Hematopoietic multipotent progenitor cell treated with erythropoietin and hydrocortisone succinate and interleukin-3 and kit ligand, for 17 days (in vitro differentiated cells): ENCODE data around the gene STX1B.
A peak's percentile ranks its signal among the peaks of the same experiment; 100 is the strongest.
"Not testable (repeated sequence)": the region's sequence is repeated elsewhere in the genome, so short reads cannot be mapped to it uniquely, and the experiment has no call there.

Source experiments
- DNase-seq: peaks from one replicate; pipeline ENCODE4 v3.0.0-alpha.2; 2015; ENCODE audit warnings: low spot score

The STX1B gene

DNA sequence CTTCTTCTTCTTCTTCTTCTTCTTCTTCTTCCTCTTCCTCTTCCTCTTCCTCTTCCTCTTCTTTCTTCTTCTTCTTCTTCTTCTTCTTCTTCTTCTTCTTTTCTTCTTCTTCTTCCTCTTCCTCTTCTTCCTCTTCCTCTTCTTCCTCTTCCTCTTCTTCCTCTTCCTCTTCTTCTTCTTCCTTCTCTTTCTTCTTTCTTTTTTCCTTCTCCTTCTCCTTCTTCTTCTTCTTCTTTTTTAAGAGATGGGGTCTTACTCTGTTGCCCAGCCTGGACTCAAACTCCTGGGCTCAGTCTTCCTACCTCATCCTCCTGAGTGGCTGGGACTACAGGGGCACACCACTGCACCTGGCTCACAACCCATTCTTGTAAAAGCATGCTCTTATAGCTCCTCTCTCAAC, 2.9 kb upstream of the STX1B start:
- not testable (repeated sequence) for DNase-seq

DNA sequence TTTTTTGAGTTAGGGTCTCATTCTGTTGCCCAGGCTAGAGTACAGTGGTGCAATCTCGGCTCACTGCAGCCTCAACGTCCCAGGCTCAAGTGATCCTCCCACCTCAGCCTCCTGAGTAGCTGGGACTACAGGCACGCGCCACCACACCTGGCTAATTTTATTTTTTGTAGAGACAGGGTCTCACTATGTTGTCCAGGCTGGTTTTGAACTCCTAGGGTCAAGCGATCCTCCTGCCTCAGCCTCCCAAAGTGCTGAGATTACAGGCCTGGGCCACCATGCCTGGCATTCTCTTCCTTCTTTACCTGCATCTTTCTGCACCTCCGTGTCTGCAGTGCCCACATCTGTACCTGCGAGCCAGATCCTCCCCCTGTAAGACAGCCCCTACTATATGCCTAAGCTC, 1.4 kb upstream of the STX1B start:
- not testable (repeated sequence) for DNase-seq

DNA sequence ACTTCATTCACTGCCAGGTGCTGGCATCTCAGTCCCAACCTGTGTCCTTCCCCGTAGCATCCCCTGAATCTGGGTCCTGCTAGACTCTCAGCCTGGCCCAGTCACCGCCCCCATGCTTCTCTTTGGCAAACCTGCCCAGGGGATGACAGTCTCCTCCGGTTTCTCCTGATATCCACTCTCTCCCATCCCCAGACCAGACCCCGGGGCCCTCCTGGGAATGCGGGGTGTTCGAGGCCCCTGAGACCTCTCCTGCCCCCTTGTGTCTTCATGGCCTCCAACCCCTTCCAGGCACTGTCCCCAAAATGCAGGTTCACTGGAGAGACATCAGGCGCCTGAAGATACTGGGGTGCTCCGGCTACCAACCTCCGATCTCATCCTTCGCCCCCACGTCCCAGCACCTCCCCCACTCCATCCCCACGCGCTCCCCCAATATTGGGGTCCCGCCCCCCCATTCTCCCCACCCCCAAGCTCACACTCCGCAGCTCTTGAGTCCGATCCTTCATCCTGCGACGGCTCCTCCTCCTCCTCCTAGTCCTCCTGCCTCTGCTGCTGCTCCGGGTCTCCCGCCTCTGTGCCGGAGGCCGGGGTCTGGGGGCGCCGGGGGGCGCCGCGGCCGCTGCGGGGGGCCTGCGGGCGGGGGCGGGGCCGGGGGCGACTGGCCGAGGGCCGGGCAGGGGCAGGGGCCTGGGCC, 399 bp downstream of the STX1B start:
- DNase-seq: no peak

DNA sequence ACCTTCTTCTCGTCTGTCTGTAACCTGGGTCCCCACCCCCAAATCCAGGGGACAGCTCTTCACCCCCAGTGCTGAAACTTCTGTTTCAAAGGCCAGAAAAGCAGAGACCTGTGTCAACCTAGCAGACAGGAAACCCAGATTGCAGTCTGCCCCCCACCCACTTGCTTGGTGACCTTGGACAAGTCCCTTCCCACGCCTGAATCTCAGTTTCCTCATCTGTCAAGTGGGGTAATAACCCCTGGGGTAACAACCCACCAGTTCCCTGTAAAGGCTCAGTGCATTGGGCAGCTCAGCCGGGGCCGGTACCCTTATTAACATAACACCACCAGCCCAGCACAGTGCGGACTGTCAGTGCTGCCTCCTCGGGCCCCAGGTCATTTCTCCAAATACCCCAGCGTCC, 1.3 kb downstream of the STX1B start:
- DNase-seq: no peak

DNA sequence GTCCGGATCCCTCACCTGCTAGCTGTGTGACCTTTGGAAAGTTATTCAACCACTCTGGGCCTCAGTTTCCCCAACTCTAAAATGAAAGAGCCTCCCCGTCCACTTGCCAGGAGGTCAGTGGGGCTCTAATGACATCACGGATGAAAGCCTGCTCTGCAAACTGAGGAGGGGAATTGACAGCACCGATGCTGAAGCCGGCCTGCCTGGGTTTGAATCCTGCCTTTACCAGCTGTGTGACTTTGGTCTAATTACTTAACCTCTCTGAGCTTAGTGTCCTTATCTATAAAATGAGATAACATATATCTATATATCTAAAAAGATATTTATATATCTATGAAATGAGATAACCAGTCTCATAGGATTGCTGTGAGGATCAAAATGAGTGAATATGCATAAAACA, 1.9 kb downstream of the STX1B start:
- DNase-seq: no peak

DNA sequence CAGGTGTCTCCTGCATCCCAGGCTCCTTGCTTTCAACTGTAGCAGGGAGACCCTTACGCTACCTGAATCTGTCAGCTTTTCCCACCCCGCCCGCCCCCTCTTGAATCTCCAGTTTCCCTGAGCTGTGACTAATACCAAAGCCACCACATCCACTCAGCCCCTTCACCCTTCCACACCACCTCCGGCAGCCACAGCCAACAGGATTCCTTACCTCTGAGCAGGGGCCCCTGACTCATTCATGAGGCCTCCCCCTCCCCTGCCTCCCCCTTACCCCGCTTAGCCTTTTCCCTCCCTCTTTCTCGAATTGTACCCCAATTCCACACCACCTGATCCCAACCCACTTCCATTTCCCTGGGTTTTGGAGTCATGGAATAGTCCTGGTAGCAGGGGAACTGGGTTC, 2.3 kb downstream of the STX1B start:
- no peak for DNase-seq

DNA sequence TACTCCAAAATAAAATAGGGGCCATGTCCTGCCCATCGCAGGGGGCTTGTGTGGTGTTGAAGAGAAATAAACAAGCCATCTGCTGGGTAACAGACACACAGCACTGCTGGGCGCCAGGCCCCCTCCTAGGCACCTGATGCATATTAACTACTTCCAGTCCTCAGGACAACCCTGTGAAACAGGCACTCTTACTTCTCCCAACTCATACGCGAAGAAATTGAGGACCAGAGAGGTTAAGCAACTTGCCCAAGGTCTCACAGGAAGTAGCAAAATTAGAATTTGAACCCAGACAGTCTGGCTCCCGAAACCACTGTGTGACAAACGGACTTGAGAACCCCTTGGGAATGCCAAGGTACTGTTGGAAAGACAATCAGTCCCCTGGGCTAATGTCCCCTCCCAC, 2.8 kb downstream of the STX1B start:
- no peak for DNase-seq

DNA sequence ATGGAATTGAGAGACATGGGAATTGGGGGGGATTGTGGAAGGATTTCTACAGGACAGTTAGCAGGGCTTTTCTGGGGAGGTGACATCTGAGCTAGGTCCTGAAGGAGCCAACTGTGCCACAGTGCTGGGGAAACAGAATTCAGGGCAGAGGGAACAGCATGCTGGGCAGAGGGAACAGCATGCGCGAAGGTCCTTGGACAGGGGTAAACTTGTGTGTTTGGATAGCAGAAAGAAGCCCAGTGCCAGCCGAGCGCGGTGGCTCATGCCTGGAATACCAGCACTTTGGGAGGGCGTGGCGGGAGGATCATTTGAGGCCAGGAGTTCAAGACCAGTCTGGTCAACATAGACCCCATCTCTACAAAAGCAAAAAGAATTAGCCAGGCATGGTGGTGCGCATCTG, 3.8 kb downstream of the STX1B start:
- DNase-seq: no peak

DNA sequence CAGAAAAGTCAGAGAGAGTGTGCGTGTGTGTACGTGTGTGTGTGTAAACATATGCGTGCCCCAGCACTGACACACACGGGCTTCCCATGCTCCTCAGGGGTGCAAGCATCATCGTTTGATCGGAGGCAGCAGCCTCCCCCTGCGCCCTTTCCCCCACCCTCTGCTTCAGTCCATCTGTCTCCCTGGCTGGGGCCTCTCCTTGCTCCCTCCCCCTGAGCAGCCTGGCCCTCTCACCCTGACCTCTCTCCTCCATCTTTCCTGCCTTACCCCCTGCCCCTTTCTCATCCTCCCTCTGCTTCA, 4.4 kb downstream of the STX1B start:
- no peak for DNase-seq

DNA sequence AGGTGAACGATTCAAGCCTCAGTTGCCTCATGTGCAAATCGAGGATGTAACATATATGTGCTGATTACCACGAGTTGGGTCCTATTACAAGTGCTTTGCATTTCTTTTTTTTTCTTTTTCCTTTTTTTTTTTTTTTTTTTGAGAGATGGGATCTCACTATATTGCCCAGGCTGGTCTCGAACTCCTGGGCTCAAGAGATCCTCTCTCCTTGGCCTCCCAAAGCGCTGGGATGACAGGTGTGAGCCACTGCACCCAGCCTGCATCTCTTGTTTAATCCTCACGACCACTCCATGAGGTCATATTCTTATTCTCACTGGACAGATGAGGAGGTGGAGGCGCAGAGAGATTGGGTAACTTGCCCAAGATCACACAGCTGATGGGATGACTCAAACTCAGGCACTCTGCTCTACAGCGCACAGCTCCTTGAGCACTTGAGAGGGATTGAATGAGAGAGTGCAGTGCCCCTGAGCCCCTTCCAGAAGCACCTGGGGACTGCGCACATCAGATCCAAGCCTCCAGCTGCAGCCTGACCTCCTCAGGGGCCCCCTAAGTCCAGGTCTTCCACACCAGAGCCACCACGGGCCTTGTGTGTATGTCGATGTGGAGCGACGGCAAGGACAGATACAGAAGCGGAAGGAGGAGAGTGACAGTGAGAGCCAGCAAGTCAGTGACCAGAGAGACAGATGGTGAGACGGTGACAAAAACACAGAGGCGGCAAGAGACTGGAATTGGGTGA, 4.9 kb downstream of the STX1B start:
- DNase-seq: no peak

DNA sequence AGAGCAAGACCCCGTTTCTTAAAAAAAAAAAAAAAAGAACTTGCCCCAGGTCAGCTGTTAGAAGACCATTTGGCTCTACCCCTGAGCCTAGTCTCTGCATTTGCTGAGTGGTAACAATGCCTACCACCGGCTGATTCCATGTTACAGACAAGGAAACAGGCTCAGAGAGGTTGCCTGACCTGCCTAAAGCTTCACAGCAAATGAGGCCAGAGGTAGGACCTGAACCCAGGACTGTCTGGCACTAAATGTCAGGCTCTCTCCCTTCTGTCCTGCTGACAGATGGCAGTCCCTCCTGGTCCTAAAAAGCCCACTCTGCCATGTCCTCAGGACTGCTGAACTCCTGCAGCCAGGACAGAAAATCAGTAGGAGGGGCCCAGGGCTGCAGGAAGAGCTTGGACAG, 5.8 kb downstream of the STX1B start:
- no peak for DNase-seq

DNA sequence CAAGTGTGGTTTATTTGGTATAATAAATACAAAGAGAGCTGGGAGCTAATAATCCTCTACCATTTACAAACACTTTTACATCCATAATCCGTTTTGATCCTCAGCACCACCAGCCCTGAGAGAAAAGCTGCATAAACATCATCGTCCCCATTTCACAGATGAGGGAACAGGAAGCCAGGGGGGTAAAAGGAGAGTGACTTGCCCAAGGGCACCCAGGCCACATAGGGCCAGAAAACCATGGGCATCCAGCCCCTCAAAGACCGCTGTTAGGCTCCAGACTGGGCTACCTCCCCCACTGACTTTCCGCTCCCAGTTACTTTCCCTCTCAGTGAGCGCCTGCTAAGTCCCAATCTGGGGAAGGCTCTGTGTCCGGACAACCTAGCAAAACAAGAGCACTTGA, 6.7 kb downstream of the STX1B start:
- no peak for DNase-seq

DNA sequence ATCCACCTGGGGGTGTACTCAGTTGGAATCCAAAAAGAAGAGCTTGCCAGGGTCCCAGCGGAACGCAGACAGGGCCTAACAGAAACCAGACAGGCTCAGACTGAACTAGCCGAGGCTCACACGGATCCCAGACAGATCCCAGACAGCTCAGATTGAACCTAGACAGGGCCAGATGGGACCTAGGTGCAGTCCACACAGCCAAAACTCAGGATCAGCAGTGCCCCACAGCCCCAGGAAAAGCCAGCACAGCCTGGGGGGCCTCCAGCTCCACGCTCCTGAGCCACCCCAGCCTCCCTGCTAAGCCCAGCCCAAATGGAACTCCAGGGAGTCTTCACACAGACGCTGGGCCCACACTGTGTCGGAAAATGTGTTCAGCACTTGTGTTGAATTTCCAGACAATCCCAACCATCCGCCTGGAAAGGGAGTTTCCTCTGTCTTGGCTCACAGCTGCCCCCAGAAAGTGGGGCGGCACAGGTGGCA, 7.5 kb downstream of the STX1B start:
- DNase-seq: no peak

DNA sequence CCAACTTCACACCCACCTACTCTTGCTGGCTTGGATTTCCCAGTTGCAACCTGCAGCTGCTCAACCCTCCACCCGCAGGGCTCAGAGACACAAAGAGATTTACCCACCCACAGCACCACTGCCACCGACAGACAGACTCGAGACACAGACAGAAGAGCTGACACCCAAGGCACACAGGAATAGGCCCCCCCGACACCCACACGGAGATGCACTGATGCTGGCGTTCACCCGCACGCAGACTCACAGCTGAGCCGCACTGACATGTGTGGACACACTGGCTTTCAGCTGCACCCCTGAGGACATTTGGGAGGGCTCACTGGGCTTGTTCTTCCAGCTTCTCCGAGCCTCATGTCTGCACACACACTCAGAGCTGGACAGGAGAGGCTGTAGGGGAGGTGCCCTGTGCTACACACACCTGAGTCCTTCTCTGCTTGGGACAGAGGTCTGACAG, 8.2 kb downstream of the STX1B start:
- DNase-seq: no peak

DNA sequence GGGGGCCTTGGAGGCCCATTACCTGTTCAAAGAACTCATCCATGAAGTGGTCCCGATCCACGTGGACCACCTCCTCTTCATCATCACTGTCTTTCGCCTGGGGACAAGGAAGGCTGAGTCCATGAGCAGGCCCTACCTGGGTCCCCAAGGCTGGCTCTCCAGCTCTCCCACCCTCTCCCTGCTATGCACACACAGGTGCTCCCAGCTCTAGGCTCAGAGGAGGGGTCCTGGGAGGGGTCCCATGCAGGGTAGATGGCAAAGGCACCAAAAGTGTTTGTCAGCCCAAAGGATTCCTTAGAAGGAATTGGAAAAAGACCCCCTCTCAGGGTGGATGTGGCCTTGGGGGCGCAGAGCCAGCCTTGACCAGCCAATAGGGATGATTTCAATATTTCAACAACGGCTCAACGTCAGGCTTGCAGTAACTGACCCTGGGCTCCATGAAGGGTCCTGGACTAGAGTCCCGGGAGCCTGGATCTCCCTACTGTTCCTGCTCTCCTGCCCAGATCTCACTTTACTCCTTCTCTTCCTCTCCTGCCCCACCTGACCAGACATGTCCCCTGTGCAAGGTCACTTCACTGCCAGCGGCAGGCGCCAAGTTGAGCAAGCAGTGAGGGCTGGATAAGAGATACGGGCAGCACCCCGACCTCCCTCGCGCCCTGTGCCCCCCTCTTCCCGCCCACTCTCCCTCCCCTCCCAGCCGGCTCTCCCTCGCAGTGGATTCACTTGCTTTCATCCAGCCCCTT, 8.8 kb downstream of the STX1B start:
- peak; percentile 16 for DNase-seq

DNA sequence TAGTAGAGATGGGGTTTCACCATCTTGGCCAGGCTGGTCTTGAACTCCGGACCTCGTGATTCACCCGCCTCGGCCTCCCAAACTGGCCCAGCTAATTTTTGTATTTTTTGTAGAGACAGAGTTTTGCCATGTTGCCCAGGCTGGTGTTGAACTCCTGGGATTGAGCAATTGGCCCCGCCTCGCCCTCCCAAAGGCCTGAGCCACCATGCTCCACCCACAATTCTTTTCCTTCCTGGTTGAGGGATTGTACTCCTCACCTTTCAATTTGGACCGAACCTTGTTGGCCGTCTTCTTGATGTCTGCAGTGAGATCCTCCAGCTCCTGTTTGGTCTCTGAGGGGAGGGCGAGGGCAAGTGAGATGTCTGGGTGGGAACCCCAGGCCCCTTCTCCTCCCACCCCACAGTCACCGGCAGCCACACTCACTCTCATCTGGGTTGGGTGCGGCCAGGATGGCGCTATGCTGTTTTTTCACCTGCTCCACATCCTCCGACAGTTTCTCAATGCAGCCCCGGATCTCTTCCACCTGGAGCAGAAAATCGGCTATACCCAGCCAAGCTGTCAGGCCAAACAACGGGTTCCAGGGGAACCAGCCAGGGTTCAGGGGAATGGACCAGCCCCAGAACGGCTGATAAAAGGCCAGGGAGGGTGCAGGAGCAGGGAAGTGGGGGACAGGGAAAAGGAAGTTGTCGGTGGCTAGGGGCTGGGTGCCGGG, 9.6 kb downstream of the STX1B start:
- no peak for DNase-seq

DNA sequence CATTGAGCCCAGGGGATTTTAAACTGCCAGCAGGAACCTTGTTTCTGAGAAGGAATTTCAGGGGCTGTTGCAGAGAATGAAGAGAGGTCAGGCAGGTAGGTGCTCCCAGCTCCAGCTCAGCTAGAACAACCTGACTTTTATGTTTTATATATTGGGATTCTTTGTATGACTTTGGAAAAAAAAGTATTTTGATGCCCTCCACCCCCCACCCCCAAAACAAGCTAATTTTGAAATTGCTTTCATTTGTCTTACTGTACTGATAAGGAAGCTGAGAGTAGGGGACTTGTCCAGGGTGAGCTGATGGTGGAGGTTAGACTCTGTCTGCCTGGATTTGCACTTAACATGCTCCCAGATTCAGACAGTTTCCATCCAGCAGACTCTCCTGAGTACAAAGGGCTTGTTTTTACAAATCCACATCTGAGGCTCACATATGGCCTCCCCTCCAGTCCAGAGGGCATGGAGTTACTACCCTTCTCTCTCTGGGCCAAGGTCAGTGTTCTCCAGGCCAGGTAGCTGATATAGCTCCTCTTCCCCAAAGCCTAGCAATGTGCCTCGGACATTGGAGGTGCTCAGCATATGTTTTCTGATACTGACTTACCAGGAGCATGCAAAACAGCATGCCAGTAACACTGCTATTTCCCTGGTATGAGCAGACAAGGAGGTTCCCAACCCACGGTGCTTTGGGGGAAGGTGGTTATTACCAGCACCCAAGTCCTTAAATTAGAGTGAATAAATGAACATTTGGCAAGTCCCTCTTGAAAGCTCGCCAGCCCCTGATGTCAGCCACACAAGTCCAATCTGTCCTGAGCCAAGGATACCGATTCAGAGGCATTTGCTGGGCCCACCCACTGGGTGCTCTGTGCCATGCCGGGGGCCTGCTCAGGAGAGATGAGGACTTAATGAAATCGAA, 11.3 kb downstream of the STX1B start:
- DNase-seq: no peak

DNA sequence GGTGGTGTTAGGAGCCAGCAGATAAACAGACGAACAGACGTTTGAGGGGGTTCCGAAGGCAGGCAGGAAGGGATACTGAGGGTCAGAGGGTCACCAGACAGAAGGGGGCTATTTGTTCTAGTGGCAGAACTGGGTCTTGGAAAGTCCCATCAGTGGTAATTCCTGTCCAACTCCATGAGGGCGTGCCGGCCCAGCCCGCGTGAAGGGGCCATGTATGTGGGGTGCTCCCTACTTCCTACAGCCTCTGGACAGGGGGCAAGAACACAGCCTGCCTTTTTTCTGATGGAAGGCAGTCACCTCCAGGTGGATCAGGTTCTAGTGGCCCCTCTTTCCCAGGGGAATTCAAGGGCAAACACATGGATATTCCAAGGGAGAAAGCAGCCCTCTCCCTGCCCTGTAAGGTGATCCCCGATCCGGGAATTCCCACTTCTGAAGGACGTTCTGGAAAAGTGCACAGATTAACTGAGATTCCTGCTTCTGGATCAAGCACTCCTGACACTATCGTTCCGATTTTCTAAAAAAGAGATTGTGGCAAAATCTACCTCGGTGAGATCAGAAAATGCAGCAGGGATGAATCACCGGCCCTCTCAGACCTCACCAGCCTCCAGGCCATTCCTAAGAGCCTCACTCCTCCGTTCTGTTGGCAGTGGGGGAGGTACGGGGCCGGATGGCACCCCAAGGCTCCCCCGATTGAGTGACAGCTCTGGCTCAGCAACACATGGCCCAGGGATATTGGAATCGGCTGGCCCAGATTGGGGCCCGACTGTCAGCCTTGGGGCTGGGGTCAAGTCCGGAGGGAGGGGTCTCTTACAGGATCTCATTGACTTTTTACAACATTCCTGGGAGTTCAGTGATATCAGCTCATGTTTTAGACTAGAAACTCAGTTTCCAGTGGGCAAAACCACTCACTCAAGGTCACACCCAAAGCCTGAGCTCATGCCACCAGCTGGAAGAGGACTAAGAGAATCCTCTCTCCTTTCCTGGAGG, 12.4 kb downstream of the STX1B start:
- no peak for DNase-seq

DNA sequence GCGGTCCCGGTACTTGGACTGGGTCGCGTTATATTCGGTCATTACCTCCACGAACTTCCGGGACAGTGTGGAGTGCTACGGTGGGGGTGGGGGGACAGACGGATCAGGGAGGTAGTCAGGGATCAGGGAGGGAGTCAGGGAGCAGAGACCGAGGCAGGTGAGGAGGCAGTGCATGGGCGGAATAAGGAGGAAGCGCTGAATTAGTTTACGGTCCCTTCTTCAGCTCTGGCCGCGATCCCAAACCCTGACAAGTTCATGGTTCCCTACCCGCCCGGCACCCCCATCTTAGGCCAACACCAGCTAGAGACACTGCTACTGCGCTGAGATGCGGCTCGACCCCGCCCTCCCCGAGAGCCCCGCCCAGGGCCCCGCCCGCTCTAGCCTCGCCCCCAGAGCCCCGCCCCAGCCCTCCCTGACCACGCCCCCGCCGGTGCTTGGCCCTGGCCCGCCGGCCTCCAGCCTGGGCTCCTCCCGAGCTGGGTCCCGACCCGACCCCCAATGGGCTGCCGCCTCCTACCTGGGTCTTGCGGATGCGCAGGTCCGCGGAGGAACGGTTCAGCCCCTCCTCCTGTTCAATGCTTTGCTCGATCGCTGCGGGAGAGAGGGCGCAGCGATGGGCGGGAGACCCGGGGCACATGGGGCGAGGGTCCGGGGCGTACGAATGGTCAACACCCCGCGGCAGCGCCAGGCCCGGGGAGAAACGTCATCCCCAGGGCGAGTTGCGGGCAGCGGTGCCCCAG, 13.3 kb downstream of the STX1B start:
- DNase-seq: peak; percentile 81
